Effector CD4-positive, alpha-beta T cell (primary cell): ENCODE measurements around the gene DRGX.

Experiments
- DNase-seq: peaks from one replicate; pipeline ENCODE4 v3.0.0-alpha.2; 2020

The DRGX gene

GRCh38 chr10:49381111-49381900 lies 14.6 kb downstream of the DRGX start:
- DNase-seq, result no peak

- DNase-seq, result no peak
Observed at GRCh38 chr10:49379596-49380410, 16.1 kb downstream of the DRGX start.

GRCh38 chr10:49377256-49377655 lies 18.6 kb downstream of the DRGX start:
- DNase-seq, result no peak

- DNase-seq, result no peak
Observed at GRCh38 chr10:49375611-49376010, 20.3 kb downstream of the DRGX start.

DNA sequence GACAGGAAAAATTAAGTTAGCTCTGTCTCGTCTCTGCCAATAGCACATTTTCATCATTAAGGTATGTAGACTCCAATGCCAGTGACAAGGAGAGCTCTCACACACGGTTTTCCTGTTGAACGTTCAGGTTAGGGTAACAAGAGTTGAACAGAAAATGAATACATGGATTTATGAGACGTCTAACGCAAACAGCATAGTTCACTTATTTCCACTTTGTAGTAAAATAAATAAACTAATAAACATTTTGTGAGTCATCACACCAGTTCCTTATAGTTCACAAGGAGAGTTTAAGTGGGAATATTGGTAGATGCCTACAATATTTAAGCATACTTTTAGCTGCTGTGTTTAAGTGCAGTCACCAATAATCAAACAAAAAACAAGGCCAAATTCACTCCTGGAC lies 21.1 kb downstream of the DRGX start:
- DNase-seq, result no peak

DNA sequence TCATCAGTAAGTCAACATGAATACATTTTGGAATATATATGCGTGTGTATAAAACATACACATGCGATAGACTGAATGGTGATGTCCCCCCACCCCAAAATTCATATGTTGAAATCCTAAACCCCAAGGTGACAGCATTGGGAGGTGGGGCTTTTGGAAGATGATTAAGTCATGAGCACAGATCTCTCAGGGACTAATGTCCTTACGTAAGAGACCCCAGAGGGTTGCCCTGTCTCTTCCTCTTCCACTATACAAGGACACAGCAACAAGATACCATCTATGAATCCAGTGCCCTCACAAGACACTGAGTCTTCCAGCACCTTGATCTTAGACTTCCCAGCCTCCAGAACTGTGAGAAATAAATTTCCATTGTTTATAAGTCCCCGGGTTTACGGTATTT lies 22.5 kb downstream of the DRGX start:
- DNase-seq, result no peak

- no peak for DNase-seq
Observed at GRCh38 chr10:49371967-49372366, 23.9 kb downstream of the DRGX start.

- no peak for DNase-seq
Observed at GRCh38 chr10:49370326-49371100, 25.4 kb downstream of the DRGX start.

GRCh38 chr10:49369216-49370162 lies 26.4 kb downstream of the DRGX start:
- no peak for DNase-seq

- no peak for DNase-seq
Observed at GRCh38 chr10:49368256-49368655, 27.6 kb downstream of the DRGX start.

GRCh38 chr10:49367600-49367999 lies 28.3 kb downstream of the DRGX start:
- no peak for DNase-seq

DNA sequence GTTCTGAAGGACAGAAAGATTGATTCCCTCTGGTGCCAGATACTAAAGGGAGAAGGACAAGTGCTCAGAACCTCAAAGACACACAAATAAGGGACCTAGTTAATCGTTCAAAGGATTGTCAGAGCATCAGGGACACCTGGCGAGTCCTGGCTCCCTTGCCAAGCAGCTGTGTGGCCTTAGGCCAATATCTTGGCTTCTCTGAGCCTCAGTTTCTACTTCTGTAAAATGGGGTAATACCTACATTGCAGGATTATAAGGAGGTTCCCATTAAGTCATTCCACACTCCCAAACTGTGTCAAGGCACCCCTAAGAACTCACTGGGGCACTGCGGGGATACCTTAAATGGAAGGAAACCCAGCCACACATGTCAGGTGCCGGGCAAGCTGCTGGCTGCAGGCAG lies 29.4 kb downstream of the DRGX start:
- DNase-seq, result no peak

DNA sequence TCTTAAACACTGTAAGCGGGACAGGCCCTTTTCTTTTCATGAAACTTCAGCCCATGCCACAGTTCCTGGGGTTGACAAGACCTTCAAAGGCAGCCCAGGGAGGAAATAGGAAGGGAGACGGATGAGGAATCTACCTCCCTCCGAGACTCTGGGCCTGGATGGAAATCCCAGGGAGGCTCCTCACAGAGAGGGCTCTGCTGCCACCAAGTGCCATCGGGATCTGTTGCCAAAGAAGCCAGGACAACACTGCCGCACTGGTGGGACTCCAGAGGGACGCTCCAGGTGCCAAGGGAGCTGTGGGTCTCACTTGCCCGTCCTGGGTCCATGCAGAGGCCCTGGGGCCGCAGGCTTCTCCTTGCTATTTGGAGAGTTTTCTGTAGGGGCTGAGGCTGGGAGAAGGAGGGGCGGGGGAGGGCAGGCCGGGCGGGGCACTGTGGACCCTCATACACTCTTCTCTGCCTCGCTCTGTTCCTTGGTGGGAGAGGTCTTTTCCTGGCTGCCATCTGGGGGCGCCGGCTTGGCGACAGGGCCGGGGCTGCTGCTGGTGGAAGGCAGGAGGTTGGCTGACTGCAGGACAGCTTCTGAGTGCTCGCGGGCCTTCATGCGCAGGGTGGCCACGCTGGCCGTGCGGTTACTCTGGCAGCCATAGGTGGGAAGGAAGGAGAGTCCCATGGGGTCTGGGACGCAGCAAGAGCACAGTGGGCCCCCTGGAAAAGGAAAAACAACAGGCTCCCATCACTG lies 30.0 kb downstream of the DRGX start:
- DNase-seq, result no peak

DNA sequence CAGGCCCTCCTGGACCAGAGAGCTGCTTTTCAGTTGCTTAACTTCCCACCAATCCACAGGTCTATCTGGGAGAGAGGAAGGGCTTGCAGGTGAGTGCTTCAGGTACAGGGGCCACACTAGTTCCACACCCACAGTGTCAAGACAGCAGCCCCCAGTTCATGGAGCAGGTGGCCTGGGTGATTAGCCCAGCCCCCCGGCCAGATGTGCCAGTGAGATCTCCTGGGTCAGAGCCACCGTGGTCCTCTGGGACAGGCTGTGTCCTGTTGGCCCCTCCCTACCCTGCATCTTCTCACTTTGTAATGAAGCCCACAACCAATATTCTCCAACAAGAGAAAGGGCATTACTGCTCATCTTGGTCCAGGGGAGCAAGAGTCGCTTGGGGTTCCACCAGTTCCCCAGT lies 30.6 kb downstream of the DRGX start:
- no peak for DNase-seq

GRCh38 chr10:49364747-49365146 lies 31.1 kb downstream of the DRGX start:
- DNase-seq, result no peak

- DNase-seq, result no peak
Observed at GRCh38 chr10:49364051-49364450, 31.8 kb downstream of the DRGX start.

DNA sequence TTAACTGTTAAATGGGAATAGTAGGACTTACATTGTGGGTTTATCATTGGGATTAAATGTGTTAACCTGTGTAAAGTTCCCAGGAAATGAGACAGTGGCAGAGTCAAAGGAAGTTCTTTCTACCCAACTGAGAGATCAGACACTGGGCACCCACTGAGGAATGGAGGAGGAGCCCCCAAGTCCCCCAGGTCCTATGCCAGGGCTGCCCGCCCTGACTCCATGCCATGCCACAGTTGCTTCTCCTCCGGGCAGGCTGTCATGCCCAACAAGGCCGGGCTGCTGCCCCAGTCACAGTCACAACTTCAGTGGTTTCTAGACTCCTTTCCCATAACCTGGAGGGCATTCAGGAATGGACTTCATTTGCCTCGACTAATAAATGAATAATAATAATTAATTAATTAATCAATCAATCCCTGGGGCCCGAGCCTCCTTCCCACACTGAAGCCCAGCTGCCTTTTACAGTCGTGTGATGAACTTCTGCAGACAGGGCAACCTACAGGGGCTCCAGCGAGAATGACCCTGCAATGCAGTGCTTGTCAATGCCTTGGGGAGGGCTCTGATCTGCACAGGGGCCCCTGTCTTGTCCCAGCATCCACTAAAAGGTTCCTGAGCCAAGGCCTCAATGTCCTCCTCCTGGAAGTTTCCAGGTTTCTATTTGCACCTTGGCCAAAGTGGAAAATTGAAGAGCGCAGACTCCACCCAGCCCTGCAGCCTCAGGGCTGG lies 32.4 kb downstream of the DRGX start:
- no peak for DNase-seq

DNA sequence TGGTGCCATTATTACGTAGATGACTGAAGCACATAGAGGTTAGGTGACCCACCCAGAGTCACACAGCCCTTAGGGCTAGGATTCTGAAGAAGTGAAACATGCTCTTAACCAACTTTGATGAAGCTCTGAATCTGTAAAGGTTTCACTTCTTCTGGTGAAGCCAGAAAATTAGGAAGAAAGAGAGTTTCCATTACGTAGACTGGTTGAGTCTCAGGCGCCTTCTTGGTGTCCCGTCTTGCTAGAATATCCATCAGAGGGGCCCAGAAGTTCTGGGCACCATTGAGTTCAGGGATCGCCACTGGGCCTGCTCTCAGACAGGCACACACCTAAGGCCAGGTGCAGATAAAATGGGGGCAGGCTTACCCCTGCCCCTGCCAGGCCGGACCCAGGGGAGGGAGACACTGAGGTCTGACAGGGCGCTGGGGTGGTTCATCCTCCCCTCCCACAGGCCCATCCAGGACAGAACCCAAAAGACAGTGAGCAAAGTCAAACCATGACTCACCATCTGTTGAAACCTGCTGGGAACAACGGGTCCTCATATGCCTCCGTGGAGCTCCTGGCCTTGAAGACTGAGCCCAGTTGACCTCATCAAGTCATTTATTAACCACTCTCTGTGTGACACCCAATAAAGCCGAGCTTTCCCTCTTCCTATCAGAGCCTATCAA lies 33.2 kb downstream of the DRGX start:
- DNase-seq, result no peak

DNA sequence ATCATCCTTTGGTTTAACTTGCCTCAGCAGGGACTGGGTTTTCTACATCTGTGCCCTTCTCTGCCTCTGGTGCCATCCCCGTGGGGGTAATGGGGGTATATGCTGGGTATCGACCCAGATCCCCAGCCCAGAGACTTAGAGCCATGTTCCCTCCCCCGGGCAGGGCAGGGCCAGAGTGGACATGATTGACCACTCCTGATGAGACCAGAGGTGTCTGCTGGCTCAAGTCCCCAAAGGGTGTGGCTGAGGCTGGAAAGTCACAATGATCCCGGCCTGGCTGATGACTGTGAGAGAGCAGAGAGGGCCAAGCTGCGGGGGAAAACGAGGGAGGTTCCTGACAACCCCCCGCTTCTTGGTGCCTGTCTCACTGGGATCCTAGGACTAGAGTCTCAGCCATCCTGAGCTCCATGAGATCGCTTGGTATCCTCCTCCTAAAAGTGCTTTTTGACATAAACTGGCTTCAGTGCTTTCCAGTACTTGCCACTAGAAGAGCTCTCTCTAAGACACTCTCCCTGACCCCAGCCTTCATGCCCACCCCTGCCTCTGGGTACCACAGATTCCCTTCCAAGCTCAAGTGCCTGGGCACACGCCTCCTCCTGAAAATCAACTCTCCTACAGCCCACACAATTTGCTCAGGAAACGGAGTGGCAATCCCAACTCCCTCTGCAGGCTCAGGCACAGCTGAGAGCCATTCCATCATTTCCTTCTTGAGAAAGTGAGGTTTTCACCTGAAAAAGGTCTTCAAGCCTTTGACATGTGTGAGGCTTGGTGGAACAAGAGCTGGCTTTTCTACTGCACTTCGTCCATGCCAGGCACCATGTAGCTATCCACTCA lies 33.9 kb downstream of the DRGX start:
- no peak for DNase-seq
